Spleen (tissue), 7 donors: ENCODE measurements around the gene DGAT2.
A peak's percentile ranks its signal among the peaks of the same experiment; 100 is the strongest.

Experiments used
- CTCF ChIP-seq, 11 experiments: fragments of 200-600 bp in 7 of 11; fragments of 450-650 bp in 4 of 11; sonication (generic) in 4 of 11; IDR thresholded peaks in 8 of 11; conservative IDR thresholded peaks in 3 of 11; 1 replicate in 7 of 11; 2 replicates in 4 of 11; pipeline versions ENCODE4 v1.4.0 to v1.8.0; 2016 to 2021; ENCODE audit warnings: antibody characterized with exemption in 11 of 11, inconsistent platforms in 4 of 11, mild to moderate bottlenecking in 1 of 11
- POLR2AphosphoS5 ChIP-seq, 3 donors: sonication (generic); formaldehyde crosslinking; IDR thresholded peaks; one replicate each; pipeline ENCODE4 v1.5.1; 2017; ENCODE audit warnings: antibody characterized with exemption in 3 of 3
- donor health status: DM: no; HTN: no; CAD: no; lungs with moderate emphysema.
- donor health status: DM: no; HTN: no; CAD: no.
- donor health status: DM: no; HTN: no; CAD: no.

- peak in 8 of 11 experiments; percentile 17 to 57 (median 42) for TF ChIP-seq CTCF (IDR thresholded peaks at IDR 0.05 in 8 of 11, conservative IDR thresholded peaks at IDR 0.05 in 3 of 11)
- TF ChIP-seq POLR2AphosphoS5 (IDR thresholded peaks at IDR 0.05) = peak; percentile 97 to 98 (median 98)
Measured at GRCh38 chr11:75814677-75815344, 46.2 kb downstream of the DGAT2 start, which contains the start of gene UVRAG.
